Mesenchymal stem cell (in vitro differentiated cells and primary cell): ENCODE data around the gene MACO1.
"Not testable (repeated sequence)": the region's sequence is repeated elsewhere in the genome, so short reads cannot be mapped to it uniquely, and the experiment has no call there.

Experiments used
- DNase-seq: peaks from one replicate; pipeline ENCODE4 v3.0.0-alpha.2; 2013
- H2AFZ ChIP-seq: one replicate; pipeline ENCODE4 v1.6.1; 2013; ENCODE audit warnings: low read depth, mild to moderate bottlenecking, control low read depth, inconsistent platforms, low read length, moderate library complexity
- H2AK5ac ChIP-seq: 2 replicates; pipeline ENCODE4 v1.6.1; 2013; ENCODE audit warnings: low read length, moderate library complexity, mild to moderate bottlenecking, inconsistent platforms; ENCODE audit not compliant: severe bottlenecking
- H2BK120ac ChIP-seq: one replicate; pipeline ENCODE4 v1.6.1; 2013; ENCODE audit warnings: low read depth, mild to moderate bottlenecking, inconsistent platforms, low read length, moderate library complexity
- H2BK12ac ChIP-seq, 2 experiments: one replicate each; pipeline ENCODE4 v1.6.1; 2013; ENCODE audit warnings: inconsistent platforms in 2 of 2, low read length in 2 of 2, mild to moderate bottlenecking in 2 of 2, moderate library complexity in 2 of 2, control low read depth in 1 of 2
- H2BK15ac ChIP-seq: one replicate; pipeline ENCODE4 v1.6.1; 2013; ENCODE audit warnings: mild to moderate bottlenecking, low read depth, inconsistent platforms; ENCODE audit not compliant: poor library complexity, severe bottlenecking
- H2BK5ac ChIP-seq: 2 replicates; pipeline ENCODE4 v1.6.1; 2013; ENCODE audit warnings: low read depth, mild to moderate bottlenecking, low read length, control low read depth, inconsistent platforms; ENCODE audit not compliant: poor library complexity, severe bottlenecking
- H3K14ac ChIP-seq, 2 experiments: one replicate each; pipeline ENCODE4 v1.6.1; 2013; ENCODE audit warnings: inconsistent platforms in 2 of 2, low read length in 2 of 2, control low read depth in 1 of 2, mild to moderate bottlenecking in 1 of 2, moderate library complexity in 1 of 2
- H3K18ac ChIP-seq, 2 experiments: one replicate each; pipeline ENCODE4 v1.6.1; 2013; ENCODE audit warnings: inconsistent platforms in 2 of 2, low read length in 2 of 2, control low read depth in 1 of 2, low read depth in 1 of 2, mild to moderate bottlenecking in 1 of 2
- H3K23ac ChIP-seq, 2 experiments: one replicate each; pipeline ENCODE4 v1.6.1; 2013; ENCODE audit warnings: inconsistent platforms in 2 of 2, low read length in 2 of 2, mild to moderate bottlenecking in 2 of 2, moderate library complexity in 2 of 2, control low read depth in 1 of 2
- H3K27ac ChIP-seq: 2 replicates; pipeline ENCODE4 v1.5.1; 2013; ENCODE audit warnings: mild to moderate bottlenecking, moderate library complexity, low read length, control low read depth, inconsistent platforms; ENCODE audit not compliant: poor library complexity, severe bottlenecking
- H3K27me3 ChIP-seq, 2 experiments: 2 replicates each; pipeline versions ENCODE4 v1.6.1 to v1.7.0; 2013; ENCODE audit warnings: low read length in 2 of 2, mild to moderate bottlenecking in 2 of 2, moderate library complexity in 2 of 2, control low read depth in 1 of 2, inconsistent platforms in 1 of 2; ENCODE audit not compliant: control insufficient read depth in 1 of 2, insufficient read depth in 1 of 2
- H3K36me3 ChIP-seq, 2 experiments: 2 replicates each; pipeline versions ENCODE4 v1.6.1 to v1.7.0; 2013; ENCODE audit warnings: low read length in 2 of 2, control low read depth in 1 of 2, inconsistent platforms in 1 of 2, low read depth in 1 of 2, mild to moderate bottlenecking in 1 of 2; ENCODE audit not compliant: insufficient read depth in 2 of 2, control insufficient read depth in 1 of 2
- H3K4ac ChIP-seq, 2 experiments: one replicate each; pipeline ENCODE4 v1.6.1; 2013; ENCODE audit warnings: inconsistent platforms in 2 of 2, low read length in 2 of 2, mild to moderate bottlenecking in 2 of 2, moderate library complexity in 2 of 2, control low read depth in 1 of 2, low read depth in 1 of 2
- H3K4me1 ChIP-seq: 2 replicates; pipeline ENCODE4 v1.6.1; 2013; ENCODE audit warnings: low read depth, low read length, control low read depth; ENCODE audit not compliant: control insufficient read depth, insufficient read depth
- H3K4me2 ChIP-seq: 2 replicates; pipeline ENCODE4 v1.6.1; 2013; ENCODE audit warnings: low read length, mild to moderate bottlenecking, inconsistent platforms; ENCODE audit not compliant: poor library complexity, severe bottlenecking
- H3K4me3 ChIP-seq, 2 experiments: 2 replicates each; pipeline versions ENCODE4 v1.5.1 to v1.7.0; 2013; ENCODE audit warnings: low read length in 2 of 2, mild to moderate bottlenecking in 2 of 2, control low read depth in 1 of 2, low read depth in 1 of 2; ENCODE audit not compliant: insufficient read depth in 1 of 2
- H3K79me1 ChIP-seq: replicated peaks from 2 replicates; pipeline ENCODE4 v1.6.1; 2013; ENCODE audit warnings: mild to moderate bottlenecking, control low read depth, low read length, inconsistent platforms; ENCODE audit not compliant: poor library complexity, severe bottlenecking
- H3K9ac ChIP-seq: 2 replicates; pipeline ENCODE4 v1.7.0; 2013; ENCODE audit warnings: mild to moderate bottlenecking, low read length, moderate library complexity
- H3K9me3 ChIP-seq: 2 replicates; pipeline ENCODE4 v1.7.0; 2013; ENCODE audit warnings: mild to moderate bottlenecking, low read length; ENCODE audit not compliant: control insufficient read depth
- H4K8ac ChIP-seq: one replicate; pipeline ENCODE4 v1.6.1; 2013; ENCODE audit warnings: inconsistent platforms, mild to moderate bottlenecking, low read length, moderate library complexity
- H4K91ac ChIP-seq: one replicate; pipeline ENCODE4 v1.6.1; 2013; ENCODE audit warnings: mild to moderate bottlenecking, low read length, inconsistent platforms
- WGBS: methylation state at CpG from one replicate; pipeline ENCODE4 v1.1.7; 2013; ENCODE audit warnings: mixed read lengths; 5-methylcytosine and 5-hydroxymethylcytosine counted together

MACO1 gene

DNA sequence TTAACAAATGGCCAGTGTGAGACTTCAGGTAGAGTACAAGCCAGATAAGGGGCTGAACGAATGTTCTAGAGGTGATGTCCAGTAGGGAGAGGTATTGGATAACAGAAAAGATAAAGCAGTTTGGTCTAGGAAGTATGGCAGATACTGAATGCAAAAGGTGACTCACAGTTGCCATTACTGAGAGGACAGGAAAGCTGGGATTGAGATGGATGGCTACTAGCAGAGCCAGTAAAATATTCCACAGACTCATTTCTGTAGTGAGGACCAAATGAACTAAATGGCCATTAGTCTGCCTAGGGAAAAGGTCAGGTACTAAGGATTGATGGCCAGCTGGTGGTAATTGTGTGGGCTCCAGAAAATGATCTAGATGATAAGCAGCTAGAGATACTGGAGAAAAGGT is 11.5 kb downstream of the MACO1 start:
- no peak overlapping the region for H4K8ac ChIP-seq
- 75% methylated on average over 1 of the region's 1 CpG for WGBS

GRCh38 chr1:25443030-25443699 is 12.5 kb downstream of the MACO1 start:
- no peak overlapping the region for H2AK5ac ChIP-seq
- H3K18ac ChIP-seq: no peak overlapping the region
- H2BK12ac ChIP-seq: no peak overlapping the region
- no peak overlapping the region for H4K91ac ChIP-seq
- H4K8ac ChIP-seq: no peak overlapping the region
- no peaks in the 10 kb centered on the region for H3K9me3 ChIP-seq
- WGBS: 90% methylated on average over 4 of the region's 4 CpGs
- no peak for DNase-seq
- H2AFZ ChIP-seq: no peak overlapping the region
- H2BK5ac ChIP-seq: no peak overlapping the region
- no peak overlapping the region for H3K4ac ChIP-seq
- H3K4me3 ChIP-seq: no peak overlapping the region
- H3K14ac ChIP-seq: no peak overlapping the region
- H3K79me1 ChIP-seq: peaks cover 29% of the 10 kb centered on the region
- H3K36me3 ChIP-seq: peaks cover 0 to 8% of the 10 kb centered on the region in 2 experiments
- H3K9ac ChIP-seq: no peak overlapping the region
- H2BK120ac ChIP-seq: no peak overlapping the region
- no peak overlapping the region for H2BK15ac ChIP-seq
- H3K27ac ChIP-seq: no peak overlapping the region
- H3K23ac ChIP-seq: no peak overlapping the region
- no peak overlapping the region for H3K4me2 ChIP-seq
- H3K4me1 ChIP-seq: no peaks in the 10 kb centered on the region
- no peaks in the 10 kb centered on the region for H3K27me3 ChIP-seq

More for the DNA sequence above, 11.5 kb downstream of the MACO1 start:
- H4K91ac ChIP-seq: no peak overlapping the region
- no peak overlapping the region for H3K4me3 ChIP-seq
- no peak overlapping the region for H2BK12ac ChIP-seq
- H3K23ac ChIP-seq: no peak overlapping the region
- peak; percentile 70 for DNase-seq
- no peak overlapping the region for H2BK15ac ChIP-seq
- no peak overlapping the region for H3K4me2 ChIP-seq
- no peaks in the 10 kb centered on the region for H3K9me3 ChIP-seq
- peaks cover 0 to 3% of the 10 kb centered on the region in 2 experiments for H3K36me3 ChIP-seq
- no peak overlapping the region for H3K9ac ChIP-seq
- no peak overlapping the region for H3K4ac ChIP-seq
- H3K14ac ChIP-seq: no peak overlapping the region
- no peak overlapping the region for H2BK5ac ChIP-seq
- H2BK120ac ChIP-seq: no peak overlapping the region
- H3K27ac ChIP-seq: no peak overlapping the region
- peaks cover 28% of the 10 kb centered on the region for H3K79me1 ChIP-seq
- H3K27me3 ChIP-seq: no peaks in the 10 kb centered on the region
- no peak overlapping the region for H2AK5ac ChIP-seq
- peaks cover 1% of the 10 kb centered on the region for H3K4me1 ChIP-seq
- H3K18ac ChIP-seq: no peak overlapping the region
- H2AFZ ChIP-seq: no peak overlapping the region

- not testable (repeated sequence) for DNase-seq, H3K18ac ChIP-seq, H3K4ac ChIP-seq, H3K27ac ChIP-seq, H2AFZ ChIP-seq, H3K14ac ChIP-seq, H3K4me3 ChIP-seq, H3K4me2 ChIP-seq, H4K91ac ChIP-seq, H3K4me1 ChIP-seq, H2AK5ac ChIP-seq, H3K9me3 ChIP-seq, H2BK15ac ChIP-seq, H2BK5ac ChIP-seq, H4K8ac ChIP-seq, H2BK120ac ChIP-seq, H3K23ac ChIP-seq, H3K9ac ChIP-seq, H3K27me3 ChIP-seq, H2BK12ac ChIP-seq
- Histone ChIP-seq H3K79me1 (peaks cover 25% of the 10 kb centered on the region), H3K36me3 (peaks cover under 1 to 11% of the 10 kb centered on the region in 2 experiments)
- 93% methylated on average over 5 of the region's 5 CpGs for WGBS
Measured at GRCh38 chr1:25444604-25445003, 13.9 kb downstream of the MACO1 start.

DNA sequence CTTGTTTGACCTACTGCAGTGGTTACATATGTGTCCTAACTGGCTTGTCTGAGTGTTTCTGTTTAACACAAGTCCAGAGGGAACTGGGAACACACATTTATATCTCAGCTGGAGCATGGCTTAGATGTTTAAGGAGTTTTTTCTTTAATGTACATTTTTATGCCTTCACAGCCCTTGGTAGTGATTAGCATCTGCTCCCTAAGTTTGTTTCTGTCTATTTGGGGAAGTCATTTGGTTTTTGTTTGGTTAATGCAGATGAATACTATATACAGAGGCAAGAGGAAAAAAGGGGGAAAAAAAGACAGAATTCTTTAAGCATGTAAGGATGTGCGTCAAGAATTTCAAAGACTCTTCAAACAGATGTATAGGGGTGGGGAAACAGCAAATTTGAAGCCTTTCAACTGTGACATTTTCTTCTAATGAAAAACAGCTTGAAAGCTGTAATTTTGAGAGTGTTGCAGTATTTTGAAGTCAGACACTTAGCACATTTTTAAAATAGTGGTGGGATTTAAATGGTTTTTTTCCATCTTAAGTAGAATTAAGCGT is 15.4 kb downstream of the MACO1 start:
- H2BK12ac ChIP-seq: no peak overlapping the region
- DNase-seq: no peak
- H3K36me3 ChIP-seq: peaks cover 4 to 16% of the 10 kb centered on the region in 2 experiments
- H4K91ac ChIP-seq: no peak overlapping the region
- no peak overlapping the region for H3K23ac ChIP-seq
- 93% methylated on average over 2 of the region's 2 CpGs for WGBS
- no peaks in the 10 kb centered on the region for H3K9me3 ChIP-seq
- H2BK15ac ChIP-seq: no peak overlapping the region
- no peak overlapping the region for H3K27ac ChIP-seq
- H2AFZ ChIP-seq: no peak overlapping the region
- no peak overlapping the region for H3K4me2 ChIP-seq
- H2BK120ac ChIP-seq: no peak overlapping the region
- peaks cover 23% of the 10 kb centered on the region for H3K79me1 ChIP-seq
- no peak overlapping the region for H3K14ac ChIP-seq
- H3K4ac ChIP-seq: no peak overlapping the region
- H3K9ac ChIP-seq: no peak overlapping the region
- H3K27me3 ChIP-seq: no peaks in the 10 kb centered on the region
- no peak overlapping the region for H3K18ac ChIP-seq
- no peak overlapping the region for H4K8ac ChIP-seq
- no peak overlapping the region for H3K4me3 ChIP-seq
- no peak overlapping the region for H2BK5ac ChIP-seq
- no peak overlapping the region for H2AK5ac ChIP-seq
- H3K4me1 ChIP-seq: no peaks in the 10 kb centered on the region
